Measurements from ENCODE around the gene AOPEP. TPM values are rescaled to one million over a fixed set of nuclear protein-coding genes. Genes with fewer than 3 reads are reported as not detected.

AOPEP gene
- polyA plus RNA-seq, 1 of the 3 experiments (the other 2 are of a cell fraction), result 54.6 TPM

DNA sequence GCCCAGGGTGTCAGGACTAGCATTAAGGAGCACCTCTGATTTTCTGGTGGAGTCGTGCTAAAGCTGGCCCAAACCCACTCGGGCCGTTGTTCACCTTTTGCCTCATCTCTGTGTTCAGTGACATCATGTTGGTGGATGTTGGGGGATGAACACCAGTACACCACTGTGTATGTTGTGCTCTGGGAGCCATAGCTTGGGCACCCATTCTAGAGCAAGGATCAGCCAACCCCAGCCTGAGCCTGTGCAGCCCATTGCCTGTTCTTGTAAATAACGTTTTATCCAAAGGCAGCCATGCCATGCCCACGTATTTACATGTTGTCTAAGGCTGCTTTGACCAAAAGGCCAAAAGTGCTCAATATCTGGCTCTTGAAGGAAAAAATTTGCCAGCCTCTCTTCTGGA, 345.4 kb downstream of the AOPEP start:
- no peaks in the 10 kb centered on the region for H3K9me2 ChIP-seq
- no peaks in the 10 kb centered on the region for H3K9me3 ChIP-seq
- no peak overlapping the region for H3K4me2 ChIP-seq
- H3K79me2 ChIP-seq (ENCODE audit: insufficient read depth), result peaks cover 100% of the 10 kb centered on the region
- H3F3A ChIP-seq (replicated peaks; ENCODE audit: insufficient read depth), result no peaks in the 10 kb centered on the region
- peaks cover 0 to 67% of the 10 kb centered on the region in 2 experiments; a peak in 3 of 4 replicates for H3K4me1 ChIP-seq (ENCODE audit: control insufficient read depth in 1 of 2, insufficient read depth in 2 of 2, low read depth in 1 of 2, low read length in 1 of 2)
- 100% methylated on average over 2 of the region's 5 CpGs for WGBS (ENCODE audit: low lambda C conversion rate)
- H3K27me3 ChIP-seq (ENCODE audit: insufficient read depth), result no peaks in the 10 kb centered on the region
- H2AFZ ChIP-seq (ENCODE audit: low read depth), result no peak overlapping the region
- H3K9ac ChIP-seq, result no peak overlapping the region
- H3K27ac ChIP-seq (ENCODE audit: low read depth in 2 of 2, low read length in 1 of 2), result peak overlapping the region in 1 of 2 experiments; percentile 62; a peak in 1 of 4 replicates
- POLR2A ChIA-PET, result no interaction called here
- TF ChIP-seq, protein P1, sequence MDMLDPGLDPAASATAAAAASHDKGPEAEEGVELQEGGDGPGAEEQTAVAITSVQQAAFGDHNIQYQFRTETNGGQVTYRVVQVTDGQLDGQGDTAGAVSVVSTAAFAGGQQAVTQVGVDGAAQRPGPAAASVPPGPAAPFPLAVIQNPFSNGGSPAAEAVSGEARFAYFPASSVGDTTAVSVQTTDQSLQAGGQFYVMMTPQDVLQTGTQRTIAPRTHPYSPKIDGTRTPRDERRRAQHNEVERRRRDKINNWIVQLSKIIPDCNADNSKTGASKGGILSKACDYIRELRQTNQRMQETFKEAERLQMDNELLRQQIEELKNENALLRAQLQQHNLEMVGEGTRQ (IDR thresholded peaks at IDR 0.05; ENCODE audit: borderline replicate concordance, low read depth, low read length), result no peak
- TF ChIP-seq JUND (IDR thresholded peaks at IDR 0.05), result no peak
- TF ChIP-seq, protein P2, sequence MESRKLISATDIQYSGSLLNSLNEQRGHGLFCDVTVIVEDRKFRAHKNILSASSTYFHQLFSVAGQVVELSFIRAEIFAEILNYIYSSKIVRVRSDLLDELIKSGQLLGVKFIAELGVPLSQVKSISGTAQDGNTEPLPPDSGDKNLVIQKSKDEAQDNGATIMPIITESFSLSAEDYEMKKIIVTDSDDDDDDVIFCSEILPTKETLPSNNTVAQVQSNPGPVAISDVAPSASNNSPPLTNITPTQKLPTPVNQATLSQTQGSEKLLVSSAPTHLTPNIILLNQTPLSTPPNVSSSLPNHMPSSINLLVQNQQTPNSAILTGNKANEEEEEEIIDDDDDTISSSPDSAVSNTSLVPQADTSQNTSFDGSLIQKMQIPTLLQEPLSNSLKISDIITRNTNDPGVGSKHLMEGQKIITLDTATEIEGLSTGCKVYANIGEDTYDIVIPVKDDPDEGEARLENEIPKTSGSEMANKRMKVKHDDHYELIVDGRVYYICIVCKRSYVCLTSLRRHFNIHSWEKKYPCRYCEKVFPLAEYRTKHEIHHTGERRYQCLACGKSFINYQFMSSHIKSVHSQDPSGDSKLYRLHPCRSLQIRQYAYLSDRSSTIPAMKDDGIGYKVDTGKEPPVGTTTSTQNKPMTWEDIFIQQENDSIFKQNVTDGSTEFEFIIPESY (IDR thresholded peaks at IDR 0.05; ENCODE audit: borderline replicate concordance, low read depth), result no peak
- TF ChIP-seq SMC3 (IDR thresholded peaks at IDR 0.05; ENCODE audit: low read depth, low read length), result no peak
- TF ChIP-seq, protein P3, sequence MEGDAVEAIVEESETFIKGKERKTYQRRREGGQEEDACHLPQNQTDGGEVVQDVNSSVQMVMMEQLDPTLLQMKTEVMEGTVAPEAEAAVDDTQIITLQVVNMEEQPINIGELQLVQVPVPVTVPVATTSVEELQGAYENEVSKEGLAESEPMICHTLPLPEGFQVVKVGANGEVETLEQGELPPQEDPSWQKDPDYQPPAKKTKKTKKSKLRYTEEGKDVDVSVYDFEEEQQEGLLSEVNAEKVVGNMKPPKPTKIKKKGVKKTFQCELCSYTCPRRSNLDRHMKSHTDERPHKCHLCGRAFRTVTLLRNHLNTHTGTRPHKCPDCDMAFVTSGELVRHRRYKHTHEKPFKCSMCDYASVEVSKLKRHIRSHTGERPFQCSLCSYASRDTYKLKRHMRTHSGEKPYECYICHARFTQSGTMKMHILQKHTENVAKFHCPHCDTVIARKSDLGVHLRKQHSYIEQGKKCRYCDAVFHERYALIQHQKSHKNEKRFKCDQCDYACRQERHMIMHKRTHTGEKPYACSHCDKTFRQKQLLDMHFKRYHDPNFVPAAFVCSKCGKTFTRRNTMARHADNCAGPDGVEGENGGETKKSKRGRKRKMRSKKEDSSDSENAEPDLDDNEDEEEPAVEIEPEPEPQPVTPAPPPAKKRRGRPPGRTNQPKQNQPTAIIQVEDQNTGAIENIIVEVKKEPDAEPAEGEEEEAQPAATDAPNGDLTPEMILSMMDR (IDR thresholded peaks at IDR 0.05), result no peak
- no peak for TF ChIP-seq GABPA (IDR thresholded peaks at IDR 0.05; ENCODE audit: low read depth)
- TF ChIP-seq, protein P4, sequence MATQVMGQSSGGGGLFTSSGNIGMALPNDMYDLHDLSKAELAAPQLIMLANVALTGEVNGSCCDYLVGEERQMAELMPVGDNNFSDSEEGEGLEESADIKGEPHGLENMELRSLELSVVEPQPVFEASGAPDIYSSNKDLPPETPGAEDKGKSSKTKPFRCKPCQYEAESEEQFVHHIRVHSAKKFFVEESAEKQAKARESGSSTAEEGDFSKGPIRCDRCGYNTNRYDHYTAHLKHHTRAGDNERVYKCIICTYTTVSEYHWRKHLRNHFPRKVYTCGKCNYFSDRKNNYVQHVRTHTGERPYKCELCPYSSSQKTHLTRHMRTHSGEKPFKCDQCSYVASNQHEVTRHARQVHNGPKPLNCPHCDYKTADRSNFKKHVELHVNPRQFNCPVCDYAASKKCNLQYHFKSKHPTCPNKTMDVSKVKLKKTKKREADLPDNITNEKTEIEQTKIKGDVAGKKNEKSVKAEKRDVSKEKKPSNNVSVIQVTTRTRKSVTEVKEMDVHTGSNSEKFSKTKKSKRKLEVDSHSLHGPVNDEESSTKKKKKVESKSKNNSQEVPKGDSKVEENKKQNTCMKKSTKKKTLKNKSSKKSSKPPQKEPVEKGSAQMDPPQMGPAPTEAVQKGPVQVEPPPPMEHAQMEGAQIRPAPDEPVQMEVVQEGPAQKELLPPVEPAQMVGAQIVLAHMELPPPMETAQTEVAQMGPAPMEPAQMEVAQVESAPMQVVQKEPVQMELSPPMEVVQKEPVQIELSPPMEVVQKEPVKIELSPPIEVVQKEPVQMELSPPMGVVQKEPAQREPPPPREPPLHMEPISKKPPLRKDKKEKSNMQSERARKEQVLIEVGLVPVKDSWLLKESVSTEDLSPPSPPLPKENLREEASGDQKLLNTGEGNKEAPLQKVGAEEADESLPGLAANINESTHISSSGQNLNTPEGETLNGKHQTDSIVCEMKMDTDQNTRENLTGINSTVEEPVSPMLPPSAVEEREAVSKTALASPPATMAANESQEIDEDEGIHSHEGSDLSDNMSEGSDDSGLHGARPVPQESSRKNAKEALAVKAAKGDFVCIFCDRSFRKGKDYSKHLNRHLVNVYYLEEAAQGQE (IDR thresholded peaks at IDR 0.05; ENCODE audit: low read depth, low read length), result no peak
- no peak for TF ChIP-seq RXRA (IDR thresholded peaks at IDR 0.05; ENCODE audit: borderline replicate concordance, low read depth)
- TF ChIP-seq ELF1 (IDR thresholded peaks at IDR 0.05), result no peak
- TF ChIP-seq YY1 (IDR thresholded peaks at IDR 0.05; ENCODE audit: low read depth), result no peak
- TF ChIP-seq RCOR1 (IDR thresholded peaks at IDR 0.05; ENCODE audit: low read length), result no peak
- TF ChIP-seq NFIC (IDR thresholded peaks at IDR 0.05; ENCODE audit: borderline replicate concordance), result no peak
- no peak for TF ChIP-seq MXI1 (IDR thresholded peaks at IDR 0.05; ENCODE audit: low read depth, low read length)
- H3K36me3 ChIP-seq (replicated peaks in 1 of 2; ENCODE audit: control insufficient read depth in 1 of 2, insufficient read depth in 2 of 2, low read length in 1 of 2), result peaks cover 42 to 81% of the 10 kb centered on the region in 2 experiments
- CTCF ChIA-PET, result interaction anchor here (0.5 to 1.3 kb wide), 5 partner anchors 10 to 391 kb away, joined by 3 to 5 read pairs (median 3); no protein-coding TSS in a partner anchor
- H3K4me3 ChIP-seq (ENCODE audit: low read depth in 2 of 2, low read length in 1 of 2), result no peak overlapping the region
- DNase-seq, result no peak
- peaks cover 96% of the 10 kb centered on the region for H4K20me1 ChIP-seq (ENCODE audit: insufficient read depth)
